Gastroesophageal sphincter (tissue), 4 donors: ENCODE results near the gene HYAL4. TPM values are rescaled to one million over a fixed set of nuclear protein-coding genes. Genes with fewer than 3 reads are reported as not detected.

Source experiments
- ATAC-seq: fragments of 150-250 bp; one replicate; pipeline ENCODE4 v1.9.1; 2016; ENCODE audit warnings: mild to moderate bottlenecking, moderate library complexity
- H3K27ac ChIP-seq, 4 donors: fragments of 200-600 bp; sonication (generic) in 3 of 4; 1 replicate in 3 of 4; 2 replicates in 1 of 4; pipeline ENCODE4 v1.5.1; 2016 to 2019
- H3K27me3 ChIP-seq: fragments of 200-600 bp; sonication (generic); one replicate; pipeline ENCODE4 v1.5.1; 2019
- H3K36me3 ChIP-seq, 2 donors: fragments of 200-600 bp; sonication (generic); one replicate each; pipeline ENCODE4 v1.5.1; 2019; ENCODE audit warnings: control low read depth in 1 of 2
- H3K4me1 ChIP-seq, 3 donors: fragments of 200-600 bp; sonication (generic); 1 replicate in 2 of 3; 2 replicates in 1 of 3; pipeline ENCODE4 v1.5.1; 2016 to 2019; ENCODE audit warnings: control low read depth in 2 of 3
- H3K4me3 ChIP-seq, 2 donors: fragments of 200-600 bp; sonication (generic); one replicate each; pipeline ENCODE4 v1.5.1; 2019; ENCODE audit warnings: mild to moderate bottlenecking in 1 of 2, moderate library complexity in 1 of 2
- H3K9me3 ChIP-seq, 3 donors: fragments of 200-600 bp; sonication (generic); one replicate each; pipeline ENCODE4 v1.5.1; 2017 to 2019; ENCODE audit warnings: control low read depth in 2 of 3
- EP300 ChIP-seq: sonication (generic); formaldehyde crosslinking; IDR thresholded peaks from one replicate; pipeline ENCODE4 v1.6.1; 2017; ENCODE audit warnings: antibody characterized with exemption, mild to moderate bottlenecking
- POLR2A ChIP-seq, 2 donors: fragments of 450-650 bp; IDR thresholded peaks; one replicate each; pipeline ENCODE4 v1.6.1; 2017; ENCODE audit warnings: antibody characterized with exemption in 2 of 2, mild to moderate bottlenecking in 2 of 2, moderate library complexity in 1 of 2
- POLR2AphosphoS5 ChIP-seq: sonication (generic); formaldehyde crosslinking; IDR thresholded peaks from one replicate; pipeline ENCODE4 v1.6.1; 2017; ENCODE audit warnings: antibody characterized with exemption
- WGBS, 2 donors: methylation state at CpG; one replicate each; pipeline ENCODE4 v1.1.5; 2018; ENCODE audit warnings: low coverage in 1 of 2; 5-methylcytosine and 5-hydroxymethylcytosine counted together
- total RNA-seq, 4 donors: library from RNA; depleted of rRNA; stranded (reverse); fragments of >200 nt; gene quantifications; one replicate each; pipeline ENCODE4 v1.1.0, GENCODE V29; 2016
- TF ChIP-seq, protein P1 (sequence below), 4 experiments: fragments of 200-600 bp in 2 of 4; fragments of 450-650 bp in 2 of 4; sonication (generic) in 1 of 4; IDR thresholded peaks; one replicate each; pipeline ENCODE4 v1.5.1; 2017 to 2019; ENCODE audit warnings: antibody characterized with exemption in 4 of 4, mild to moderate bottlenecking in 2 of 4, moderate library complexity in 2 of 4

Gene HYAL4
- total RNA-seq, 4 donors from 2014 or later = not detected

DNA sequence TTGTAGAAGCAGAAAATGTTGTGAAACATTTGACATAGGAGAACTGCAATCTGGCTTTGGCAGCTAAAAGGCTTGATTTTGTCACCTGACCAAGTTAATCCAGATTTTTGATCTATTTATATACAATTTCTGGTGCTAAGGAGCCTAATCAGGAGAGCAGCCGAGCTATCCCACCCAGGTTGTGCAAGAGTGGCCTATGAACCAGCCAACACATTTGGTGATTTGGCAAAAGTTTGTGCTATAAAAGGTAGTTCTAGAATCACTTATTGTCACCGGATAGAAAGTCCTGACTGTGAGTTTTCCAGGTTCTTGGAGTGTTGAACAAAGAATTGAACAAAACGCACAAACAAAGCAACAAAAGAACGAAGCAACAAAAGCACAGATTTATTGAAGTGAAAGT lies 78.6 kb downstream of the HYAL4 start:
- no peaks in the 10 kb centered on the region for H3K9me3 ChIP-seq
- no peak for ATAC-seq
- H3K36me3 ChIP-seq = no peaks in the 10 kb centered on the region
- TF ChIP-seq EP300 (no peak), POLR2AphosphoS5 (no peak), POLR2A (IDR thresholded peaks at IDR 0.05) (no peak)
- TF ChIP-seq, protein P1, sequence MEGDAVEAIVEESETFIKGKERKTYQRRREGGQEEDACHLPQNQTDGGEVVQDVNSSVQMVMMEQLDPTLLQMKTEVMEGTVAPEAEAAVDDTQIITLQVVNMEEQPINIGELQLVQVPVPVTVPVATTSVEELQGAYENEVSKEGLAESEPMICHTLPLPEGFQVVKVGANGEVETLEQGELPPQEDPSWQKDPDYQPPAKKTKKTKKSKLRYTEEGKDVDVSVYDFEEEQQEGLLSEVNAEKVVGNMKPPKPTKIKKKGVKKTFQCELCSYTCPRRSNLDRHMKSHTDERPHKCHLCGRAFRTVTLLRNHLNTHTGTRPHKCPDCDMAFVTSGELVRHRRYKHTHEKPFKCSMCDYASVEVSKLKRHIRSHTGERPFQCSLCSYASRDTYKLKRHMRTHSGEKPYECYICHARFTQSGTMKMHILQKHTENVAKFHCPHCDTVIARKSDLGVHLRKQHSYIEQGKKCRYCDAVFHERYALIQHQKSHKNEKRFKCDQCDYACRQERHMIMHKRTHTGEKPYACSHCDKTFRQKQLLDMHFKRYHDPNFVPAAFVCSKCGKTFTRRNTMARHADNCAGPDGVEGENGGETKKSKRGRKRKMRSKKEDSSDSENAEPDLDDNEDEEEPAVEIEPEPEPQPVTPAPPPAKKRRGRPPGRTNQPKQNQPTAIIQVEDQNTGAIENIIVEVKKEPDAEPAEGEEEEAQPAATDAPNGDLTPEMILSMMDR (IDR thresholded peaks at IDR 0.05) = no peak
- H3K27ac ChIP-seq = no peak overlapping the region
- no peaks in the 10 kb centered on the region for H3K4me1 ChIP-seq
- 93 to 96% methylated on average over 4 of the region's 4 CpGs for WGBS, 2 donors
- no peaks in the 10 kb centered on the region for H3K27me3 ChIP-seq
- no peak overlapping the region for H3K4me3 ChIP-seq

DNA sequence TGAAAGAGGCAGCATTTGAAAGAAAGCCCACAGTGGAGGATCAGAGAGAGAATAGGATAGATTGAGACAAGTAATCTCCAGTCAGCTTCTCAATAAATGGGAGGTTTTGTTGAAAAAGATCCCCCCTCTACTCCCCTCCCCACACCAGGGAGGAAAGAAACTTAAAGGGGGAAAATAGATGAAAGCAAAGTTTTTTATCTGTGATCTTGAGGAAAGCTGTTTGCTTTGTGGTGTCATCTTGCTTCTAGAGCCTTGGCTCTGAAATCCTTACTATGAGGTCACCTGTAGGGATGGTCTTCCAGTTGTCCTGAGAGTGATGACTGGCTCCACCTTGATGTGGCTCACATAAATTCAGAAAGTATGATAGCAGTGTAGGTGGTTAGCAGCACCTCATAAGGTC lies 80.0 kb downstream of the HYAL4 start, which contains the start of gene SPAM1:
Gene SPAM1 (plus strand): TSS at position 301 of the 400 bp plus-strand sequence. CDS start 28,330 bp downstream, outside the sequence.
- no peaks in the 10 kb centered on the region for H3K27me3 ChIP-seq
- no peaks in the 10 kb centered on the region for H3K4me1 ChIP-seq
- H3K27ac ChIP-seq = no peak within 1 kb of the TSS
- no peak for ATAC-seq
- H3K4me3 ChIP-seq = no peak within 1 kb of the TSS
- TF ChIP-seq EP300 (no peak), POLR2A (IDR thresholded peaks at IDR 0.05) (no peak), POLR2AphosphoS5 (no peak)
- TF ChIP-seq, protein P1 (IDR thresholded peaks at IDR 0.05) = no peak
- no peaks in the 10 kb centered on the region for H3K9me3 ChIP-seq
- H3K36me3 ChIP-seq = no peaks in the 10 kb centered on the region

Other genes starting within 250 kb of the HYAL4 start
- not detected for gene ASB15, start 243.3 kb upstream of the HYAL4 start, total RNA-seq
- not detected for gene LMOD2, start 189.3 kb upstream of the HYAL4 start, total RNA-seq
- gene WASL, start 96.2 kb upstream of the HYAL4 start, total RNA-seq = 10 to 100 TPM; 42.5 to 55.9 (median 47.9) TPM
- gene SPAM1, start 80.1 kb downstream of the HYAL4 start, total RNA-seq = not detected
- gene TMEM229A, start 187.9 kb downstream of the HYAL4 start, total RNA-seq = under 1 TPM in 3 of 4 donors, not detected in 1; 0.23 to 0.62 (median 0.54) TPM